Measurements from ENCODE around the gene PTPN23.

The PTPN23 gene

GRCh38 chr3:47399531-47400270 lies 18.9 kb downstream of the PTPN23 start:
- Histone ChIP-seq H3K9me2 (replicated peaks; ENCODE audit: control insufficient read depth, low read length) (no peaks in the 10 kb centered on the region), H3K9me3 (ENCODE audit: control insufficient read depth, insufficient read depth, low read length) (no peaks in the 10 kb centered on the region), H3K27me3 (ENCODE audit: control insufficient read depth, low read length) (no peaks in the 10 kb centered on the region), H3K79me2 (ENCODE audit: control insufficient read depth, low read length) (peaks cover 15% of the 10 kb centered on the region), H3K36me3 (ENCODE audit: control insufficient read depth, low read length) (peaks cover 16% of the 10 kb centered on the region; the same call in 1 of the 2 replicates), H3F3A (ENCODE audit: control insufficient read depth, insufficient read depth) (no peaks in the 10 kb centered on the region), H4K20me1 (ENCODE audit: control insufficient read depth, insufficient read depth, low read depth, low read length) (no peaks in the 10 kb centered on the region), H3K4me2 (ENCODE audit: low read length) (no peak overlapping the region), H3K4me3 (ENCODE audit: low read length) (no peak overlapping the region), H3K4me1 (ENCODE audit: control insufficient read depth, low read length) (no peaks in the 10 kb centered on the region), H3K27ac (ENCODE audit: low read depth, low read length) (no peak overlapping the region)
- TF ChIP-seq EZH2phosphoT487 (IDR thresholded peaks at IDR 0.05; ENCODE audit: borderline replicate concordance, low read length): no peak
- no peak for TF ChIP-seq CTCF (IDR thresholded peaks at IDR 0.05; ENCODE audit: low read depth, low read length, poor library complexity, severe bottlenecking)

- H3K4me2 ChIP-seq (ENCODE audit: low read length): no peak overlapping the region
- H3K36me3 ChIP-seq (ENCODE audit: control insufficient read depth, low read length): peaks cover 29% of the 10 kb centered on the region
- no peak overlapping the region for H3K27ac ChIP-seq (ENCODE audit: low read depth, low read length)
Measured at GRCh38 chr3:47404431-47404876, 23.6 kb downstream of the PTPN23 start.

GRCh38 chr3:47404955-47405790 lies 24.4 kb downstream of the PTPN23 start:
- H3K79me2 ChIP-seq (ENCODE audit: control insufficient read depth, low read length): no peaks in the 10 kb centered on the region
- no peak overlapping the region for H3K4me2 ChIP-seq (ENCODE audit: low read length)
- no peak overlapping the region for H3K4me3 ChIP-seq (ENCODE audit: low read length)
- no peaks in the 10 kb centered on the region for H3F3A ChIP-seq (ENCODE audit: control insufficient read depth, insufficient read depth)
- no peak for TF ChIP-seq CTCF (IDR thresholded peaks at IDR 0.05; ENCODE audit: low read depth, low read length, poor library complexity, severe bottlenecking)
- TF ChIP-seq EZH2phosphoT487 (IDR thresholded peaks at IDR 0.05; ENCODE audit: borderline replicate concordance, low read length): no peak
- H3K27ac ChIP-seq (ENCODE audit: low read depth, low read length): no peak overlapping the region
- H4K20me1 ChIP-seq (ENCODE audit: control insufficient read depth, insufficient read depth, low read depth, low read length): no peaks in the 10 kb centered on the region
- no peaks in the 10 kb centered on the region for H3K4me1 ChIP-seq (ENCODE audit: control insufficient read depth, low read length)
- H3K9me3 ChIP-seq (ENCODE audit: control insufficient read depth, insufficient read depth, low read length): no peaks in the 10 kb centered on the region
- H3K27me3 ChIP-seq (ENCODE audit: control insufficient read depth, low read length): no peaks in the 10 kb centered on the region
- peaks cover 28% of the 10 kb centered on the region for H3K36me3 ChIP-seq (ENCODE audit: control insufficient read depth, low read length)
- H3K9me2 ChIP-seq (replicated peaks; ENCODE audit: control insufficient read depth, low read length): no peaks in the 10 kb centered on the region

More at GRCh38 chr3:47404431-47404876, 23.6 kb downstream of the PTPN23 start:
- Histone ChIP-seq H3K4me3 (ENCODE audit: low read length) (no peak overlapping the region), H4K20me1 (ENCODE audit: control insufficient read depth, insufficient read depth, low read depth, low read length) (no peaks in the 10 kb centered on the region), H3F3A (ENCODE audit: control insufficient read depth, insufficient read depth) (no peaks in the 10 kb centered on the region), H3K9me2 (replicated peaks; ENCODE audit: control insufficient read depth, low read length) (no peaks in the 10 kb centered on the region), H3K27me3 (ENCODE audit: control insufficient read depth, low read length) (no peaks in the 10 kb centered on the region), H3K9me3 (ENCODE audit: control insufficient read depth, insufficient read depth, low read length) (no peaks in the 10 kb centered on the region), H3K4me1 (ENCODE audit: control insufficient read depth, low read length) (no peaks in the 10 kb centered on the region), H3K79me2 (ENCODE audit: control insufficient read depth, low read length) (no peaks in the 10 kb centered on the region)
- TF ChIP-seq CTCF (IDR thresholded peaks at IDR 0.05; ENCODE audit: low read depth, low read length, poor library complexity, severe bottlenecking) (no peak), EZH2phosphoT487 (IDR thresholded peaks at IDR 0.05; ENCODE audit: borderline replicate concordance, low read length) (no peak)
